ENCODE results near the gene TSTD2. TPM values are rescaled to one million over a fixed set of nuclear protein-coding genes. Genes with fewer than 3 reads are reported as not detected.
A peak's percentile ranks its signal among the peaks of the same experiment; 100 is the strongest.

TSTD2 gene
- total RNA-seq (10 to 100 TPM; 24.0 to 26.5 TPM), polyA plus RNA-seq (1 to 10 TPM; 7.0 to 8.9 (median 7.3) TPM), total RNA-seq (24.5 to 42.0 (median 38.3) reads per million in 6 experiments)

- peaks cover 0 to 16% (median 0%) of the 10 kb centered on the region in 3 donors for H3K36me3 Mint-ChIP-seq
- peaks cover 40 to 77% (median 61%) of the 10 kb centered on the region in 4 donors for H3K4me1 Mint-ChIP-seq
- POLR2A ChIA-PET = interaction anchor here (0.7 to 4.8 kb wide), 18 partner anchors 13 to 1067 kb away, joined by 3 to 30 read pairs (median 4); partner anchors contain the start of genes ANP32B, CORO2A, TBC1D2 and TDRD7
- H3K4me3 Mint-ChIP-seq = peak within 1 kb of the TSS; percentile 90 to 100 (median 98)
- peak; percentile 89 to 98 (median 96) for DNase-seq
- peak within 1 kb of the TSS; percentile 95 to 100 (median 99) for H3K27ac Mint-ChIP-seq
- H3K9me3 Mint-ChIP-seq = no peaks in the 10 kb centered on the region
- ATAC-seq = peak; percentile 87 to 90
- no peaks in the 10 kb centered on the region for H3K27me3 Mint-ChIP-seq
Measured at GRCh38 chr9:97632985-97633858, at the start of gene TSTD2, which contains the start of gene NCBP1. TSTD2 (minus strand) TSS chr9:97633368; CDS start chr9:97627562, 5,806 bp downstream. NCBP1 (plus strand) TSS chr9:97633821; CDS start chr9:97633882, 61 bp downstream.

- ATAC-seq = no peak
- peaks cover 0 to 88% (median 20%) of the 10 kb centered on the region in 3 donors for H3K36me3 Mint-ChIP-seq
- POLR2A ChIA-PET = no interaction called here
- DNase-seq = no peak
- H3K4me3 Mint-ChIP-seq = no peak overlapping the region
- H3K27me3 Mint-ChIP-seq = no peaks in the 10 kb centered on the region
- H3K9me3 Mint-ChIP-seq = no peaks in the 10 kb centered on the region
- peaks cover under 1 to 21% (median 8%) of the 10 kb centered on the region in 4 donors for H3K4me1 Mint-ChIP-seq
- peak overlapping the region in 8 of 10 donors; percentile 17 to 77 (median 52) for H3K27ac Mint-ChIP-seq
Measured at GRCh38 chr9:97682242-97682641, 49.1 kb upstream of the TSTD2 start.

- Mint-ChIP-seq H3K36me3 (peaks cover 0 to 92% (median 23%) of the 10 kb centered on the region in 3 donors), H3K27ac (peak overlapping the region in 5 of 10 donors; percentile 8 to 43 (median 18)), H3K4me3 (no peak overlapping the region), H3K4me1 (peaks cover 0 to 14% (median 7%) of the 10 kb centered on the region in 4 donors), H3K9me3 (no peaks in the 10 kb centered on the region), H3K27me3 (no peaks in the 10 kb centered on the region)
- POLR2A ChIA-PET = no interaction called here
- no peak for DNase-seq
- no peak for ATAC-seq
Measured at GRCh38 chr9:97675655-97676054, 42.5 kb upstream of the TSTD2 start.

DNA sequence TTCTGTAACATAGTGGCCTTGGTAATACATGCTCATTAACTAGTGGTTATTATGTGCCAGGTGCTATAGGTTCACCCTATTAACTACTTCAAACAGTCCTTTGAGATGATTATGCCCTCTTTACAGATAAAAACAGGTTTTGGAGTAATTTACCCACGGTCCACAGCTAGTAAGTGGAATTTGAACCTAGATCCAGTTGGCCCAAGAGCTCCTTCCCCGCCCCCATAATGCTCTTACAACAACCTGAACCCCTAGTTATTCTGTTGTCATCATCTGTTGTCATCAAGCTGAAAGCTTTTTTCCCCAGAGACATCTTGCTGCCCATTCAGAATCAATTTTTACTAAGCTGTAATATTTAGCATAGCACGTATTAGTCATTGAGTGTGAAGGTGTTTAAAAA is 40.8 kb upstream of the TSTD2 start:
- Mint-ChIP-seq H3K27ac (peak overlapping the region in 4 of 10 donors; percentile 31 to 75 (median 56)), H3K4me3 (no peak overlapping the region), H3K4me1 (peaks cover 0 to 8% (median 4%) of the 10 kb centered on the region in 4 donors), H3K9me3 (no peaks in the 10 kb centered on the region), H3K36me3 (peaks cover 0 to 93% (median 23%) of the 10 kb centered on the region in 3 donors), H3K27me3 (no peaks in the 10 kb centered on the region)
- POLR2A ChIA-PET = no interaction called here
- no peak for DNase-seq
- ATAC-seq = no peak

GRCh38 chr9:97672403-97672802 is 39.2 kb upstream of the TSTD2 start:
- Mint-ChIP-seq H3K27me3 (no peaks in the 10 kb centered on the region), H3K4me3 (no peak overlapping the region), H3K4me1 (peaks cover 0 to 5% (median 0%) of the 10 kb centered on the region in 4 donors), H3K9me3 (no peaks in the 10 kb centered on the region), H3K36me3 (peaks cover 0 to 91% (median 19%) of the 10 kb centered on the region in 3 donors), H3K27ac (no peak overlapping the region)
- no peak for DNase-seq
- POLR2A ChIA-PET = no interaction called here
- ATAC-seq = no peak

- DNase-seq (no peak), ATAC-seq (no peak)
- Mint-ChIP-seq H3K4me3 (no peak overlapping the region), H3K4me1 (peaks cover 7 to 11% (median 9%) of the 10 kb centered on the region in 4 donors), H3K27me3 (no peaks in the 10 kb centered on the region), H3K36me3 (peaks cover 0 to 94% (median 17%) of the 10 kb centered on the region in 3 donors), H3K27ac (peak overlapping the region in 5 of 10 donors; percentile 7 to 48 (median 22)), H3K9me3 (no peaks in the 10 kb centered on the region)
- POLR2A ChIA-PET = interaction anchor here (0.5 to 1.5 kb wide), 2 partner anchors 37 to 162 kb away, joined by 3 to 4 read pairs; partner anchors contain the start of genes NCBP1 and TSTD2
Measured at GRCh38 chr9:97670586-97670985, 37.4 kb upstream of the TSTD2 start.

DNA sequence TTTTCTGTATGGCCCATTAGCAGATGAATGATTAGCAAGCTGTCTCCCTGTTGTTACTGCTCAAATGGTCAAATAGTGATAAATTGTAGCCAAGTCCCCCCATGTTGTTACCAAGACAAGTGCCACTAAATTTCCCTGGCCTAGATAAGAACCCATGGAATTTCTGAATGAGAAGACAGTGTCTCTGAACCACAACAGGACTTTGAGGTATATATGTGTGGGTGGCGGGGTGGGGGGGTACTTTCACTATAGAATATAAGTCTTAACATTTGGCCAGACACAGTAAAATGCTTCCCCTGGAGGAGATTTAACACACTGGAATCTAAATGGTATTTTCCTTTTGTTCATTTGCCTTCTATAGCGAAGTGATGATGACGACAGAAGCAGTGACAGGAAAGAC is 35.3 kb upstream of the TSTD2 start:
- Mint-ChIP-seq H3K9me3 (no peaks in the 10 kb centered on the region), H3K4me1 (peaks cover 8 to 12% (median 11%) of the 10 kb centered on the region in 4 donors), H3K27me3 (no peaks in the 10 kb centered on the region), H3K4me3 (no peak overlapping the region), H3K27ac (peak overlapping the region in 5 of 10 donors; percentile 11 to 47 (median 34)), H3K36me3 (peaks cover 0 to 93% (median 17%) of the 10 kb centered on the region in 3 donors)
- no peak for DNase-seq
- ATAC-seq = no peak
- POLR2A ChIA-PET = no interaction called here

DNA sequence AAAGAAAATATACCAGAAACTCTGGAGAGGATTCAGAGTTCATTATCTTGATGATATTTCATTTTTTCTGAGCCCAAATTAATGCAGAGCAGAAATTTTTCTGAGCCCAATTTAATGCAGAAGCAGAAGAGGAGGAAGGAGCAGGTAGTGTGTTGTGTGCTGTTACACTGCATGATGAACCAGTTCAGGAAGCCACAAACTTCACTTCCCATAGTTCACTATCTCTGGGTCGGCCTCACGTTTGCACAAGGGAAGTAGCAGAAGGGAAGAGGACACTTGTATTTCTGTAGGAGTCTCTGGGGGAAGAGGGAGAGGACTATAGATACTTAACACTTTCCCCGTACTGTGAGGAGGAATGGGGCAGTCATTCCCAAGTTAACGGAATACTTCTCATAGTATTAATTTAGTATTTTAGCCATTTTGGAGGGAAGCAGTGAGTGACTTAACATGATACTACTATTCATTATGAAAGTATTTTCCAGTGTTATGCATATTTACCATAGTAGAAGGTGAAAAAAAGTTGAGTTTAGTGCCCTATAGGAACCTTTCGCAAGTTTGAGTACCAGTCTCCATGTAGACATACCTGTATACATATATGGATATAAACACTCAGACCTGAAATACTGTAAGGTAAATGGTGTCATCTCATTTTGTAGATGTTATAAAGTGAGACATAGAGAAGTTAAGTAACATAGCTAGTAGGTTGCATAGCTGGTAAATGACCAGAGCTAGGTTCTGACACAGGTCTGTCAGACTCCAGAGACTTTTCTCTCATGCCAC is 33.9 kb upstream of the TSTD2 start:
- peaks cover 0 to 95% (median 15%) of the 10 kb centered on the region in 3 donors for H3K36me3 Mint-ChIP-seq
- DNase-seq (no peak), ATAC-seq (no peak)
- peak overlapping the region; percentile 4 to 87 (median 64) for H3K27ac Mint-ChIP-seq
- no peaks in the 10 kb centered on the region for H3K27me3 Mint-ChIP-seq
- peaks cover 8 to 12% (median 11%) of the 10 kb centered on the region in 4 donors for H3K4me1 Mint-ChIP-seq
- no peaks in the 10 kb centered on the region for H3K9me3 Mint-ChIP-seq
- peak overlapping the region in 1 of 10 donors; percentile 59 for H3K4me3 Mint-ChIP-seq
- POLR2A ChIA-PET = no interaction called here

DNA sequence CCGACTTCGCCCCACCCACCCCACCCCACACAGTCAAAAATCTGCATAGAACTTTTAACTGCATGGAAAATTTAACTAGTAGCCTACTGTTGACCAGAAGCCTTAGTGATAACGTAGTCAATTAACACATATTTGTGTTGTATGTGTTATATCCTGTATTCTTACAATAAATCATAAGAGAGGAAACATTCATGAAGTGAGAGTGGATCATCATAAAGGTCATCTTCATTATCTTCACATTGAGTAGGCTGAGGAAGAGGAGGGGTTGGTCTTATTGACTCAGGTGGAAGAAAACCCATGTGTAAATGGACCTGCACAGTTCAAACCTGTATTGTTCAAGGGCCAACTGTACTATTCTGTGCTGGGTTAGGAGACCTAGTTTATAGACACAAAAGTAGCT is 32.6 kb upstream of the TSTD2 start:
- no peak for ATAC-seq
- POLR2A ChIA-PET = no interaction called here
- Mint-ChIP-seq H3K4me3 (no peak overlapping the region), H3K4me1 (peaks cover 8 to 12% (median 11%) of the 10 kb centered on the region in 4 donors), H3K36me3 (peaks cover 0 to 96% (median 13%) of the 10 kb centered on the region in 3 donors), H3K27ac (peak overlapping the region in 5 of 10 donors; percentile 1 to 72 (median 25)), H3K27me3 (no peaks in the 10 kb centered on the region), H3K9me3 (no peaks in the 10 kb centered on the region)
- DNase-seq = no peak

- H3K27ac Mint-ChIP-seq = peak overlapping the region in 4 of 10 donors; percentile 5 to 52 (median 12)
- peaks cover 0 to 9% (median 7%) of the 10 kb centered on the region in 4 donors for H3K4me1 Mint-ChIP-seq
- H3K36me3 Mint-ChIP-seq = peaks cover 0 to 96% (median 36%) of the 10 kb centered on the region in 3 donors
- no peak overlapping the region for H3K4me3 Mint-ChIP-seq
- H3K9me3 Mint-ChIP-seq = no peaks in the 10 kb centered on the region
- DNase-seq (no peak), ATAC-seq (no peak)
- POLR2A ChIA-PET = no interaction called here
- H3K27me3 Mint-ChIP-seq = no peaks in the 10 kb centered on the region
Measured at GRCh38 chr9:97660847-97661246, 27.7 kb upstream of the TSTD2 start.

GRCh38 chr9:97660340-97660739 is 27.2 kb upstream of the TSTD2 start:
- no peak for DNase-seq

DNA sequence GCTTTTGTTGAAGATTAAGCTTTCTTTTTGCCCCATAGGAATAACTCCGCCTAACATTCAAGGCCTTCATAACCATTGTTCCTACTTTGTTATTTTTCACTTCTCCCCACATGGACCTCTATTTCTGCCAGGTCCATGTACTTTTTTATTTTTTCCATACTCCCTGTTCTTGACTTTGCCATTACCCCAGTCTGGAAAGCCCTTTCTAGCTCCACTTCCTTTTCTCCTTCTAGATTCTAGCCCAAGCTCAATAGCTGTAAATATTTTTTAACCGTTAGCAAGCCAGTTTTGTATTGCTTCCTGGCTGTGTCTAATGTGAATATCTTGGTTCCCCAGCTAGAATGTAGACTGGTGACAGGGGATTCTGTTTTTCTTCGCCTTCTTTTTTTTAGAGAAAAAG is 26.6 kb upstream of the TSTD2 start:
- H3K4me3 Mint-ChIP-seq = no peak overlapping the region
- DNase-seq = no peak
- POLR2A ChIA-PET = no interaction called here
- peak overlapping the region in 5 of 10 donors; percentile 6 to 79 (median 20) for H3K27ac Mint-ChIP-seq
- H3K36me3 Mint-ChIP-seq = peaks cover 0 to 97% (median 37%) of the 10 kb centered on the region in 3 donors
- H3K27me3 Mint-ChIP-seq = no peaks in the 10 kb centered on the region
- no peak for ATAC-seq
- no peaks in the 10 kb centered on the region for H3K9me3 Mint-ChIP-seq
- peaks cover 0 to 8% (median 6%) of the 10 kb centered on the region in 4 donors for H3K4me1 Mint-ChIP-seq

More at GRCh38 chr9:97660340-97660739, 27.2 kb upstream of the TSTD2 start:
- H3K4me1 Mint-ChIP-seq = peaks cover 0 to 8% (median 7%) of the 10 kb centered on the region in 4 donors
- H3K4me3 Mint-ChIP-seq = no peak overlapping the region
- H3K9me3 Mint-ChIP-seq = no peaks in the 10 kb centered on the region
- POLR2A ChIA-PET = no interaction called here
- peaks cover 0 to 97% (median 40%) of the 10 kb centered on the region in 3 donors for H3K36me3 Mint-ChIP-seq
- peak overlapping the region in 2 of 10 donors; percentile 8 to 20 for H3K27ac Mint-ChIP-seq
- H3K27me3 Mint-ChIP-seq = no peaks in the 10 kb centered on the region
- ATAC-seq = no peak
